Measurements from ENCODE around the gene NXPH3.

The NXPH3 gene

DNA sequence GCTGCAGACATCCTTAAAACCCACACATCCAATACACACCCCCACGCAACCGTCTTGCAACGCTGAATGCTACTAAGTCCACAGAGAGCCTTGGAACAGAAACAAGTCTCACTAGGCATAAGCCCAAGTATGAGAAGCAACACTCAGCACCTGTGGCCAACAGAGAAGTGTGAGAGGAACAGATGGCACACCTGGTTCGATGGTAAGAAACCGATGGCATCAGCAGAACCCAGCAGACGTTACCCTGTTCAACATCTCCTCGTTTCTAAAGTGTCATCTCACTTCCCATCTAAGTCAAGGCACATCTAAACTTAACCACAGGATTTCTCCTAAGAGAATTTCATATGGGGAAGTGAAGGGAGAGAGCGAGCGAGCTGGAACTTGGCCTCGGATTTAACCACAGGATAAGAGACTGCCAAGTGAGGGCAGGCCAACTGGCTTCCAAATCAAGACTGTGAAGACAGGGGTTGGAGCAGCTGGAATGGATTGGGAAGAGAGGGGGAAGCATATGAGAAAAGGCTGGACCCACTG is 41.0 kb downstream of the NXPH3 start:
- no peak overlapping the region for H3K4me3 ChIP-seq (ENCODE audit: low read depth, low read length)
- TF ChIP-seq, protein P1, sequence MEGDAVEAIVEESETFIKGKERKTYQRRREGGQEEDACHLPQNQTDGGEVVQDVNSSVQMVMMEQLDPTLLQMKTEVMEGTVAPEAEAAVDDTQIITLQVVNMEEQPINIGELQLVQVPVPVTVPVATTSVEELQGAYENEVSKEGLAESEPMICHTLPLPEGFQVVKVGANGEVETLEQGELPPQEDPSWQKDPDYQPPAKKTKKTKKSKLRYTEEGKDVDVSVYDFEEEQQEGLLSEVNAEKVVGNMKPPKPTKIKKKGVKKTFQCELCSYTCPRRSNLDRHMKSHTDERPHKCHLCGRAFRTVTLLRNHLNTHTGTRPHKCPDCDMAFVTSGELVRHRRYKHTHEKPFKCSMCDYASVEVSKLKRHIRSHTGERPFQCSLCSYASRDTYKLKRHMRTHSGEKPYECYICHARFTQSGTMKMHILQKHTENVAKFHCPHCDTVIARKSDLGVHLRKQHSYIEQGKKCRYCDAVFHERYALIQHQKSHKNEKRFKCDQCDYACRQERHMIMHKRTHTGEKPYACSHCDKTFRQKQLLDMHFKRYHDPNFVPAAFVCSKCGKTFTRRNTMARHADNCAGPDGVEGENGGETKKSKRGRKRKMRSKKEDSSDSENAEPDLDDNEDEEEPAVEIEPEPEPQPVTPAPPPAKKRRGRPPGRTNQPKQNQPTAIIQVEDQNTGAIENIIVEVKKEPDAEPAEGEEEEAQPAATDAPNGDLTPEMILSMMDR (IDR thresholded peaks at IDR 0.05; ENCODE audit: borderline replicate concordance, insufficient read depth, low read depth, low read length), result no peak

DNA sequence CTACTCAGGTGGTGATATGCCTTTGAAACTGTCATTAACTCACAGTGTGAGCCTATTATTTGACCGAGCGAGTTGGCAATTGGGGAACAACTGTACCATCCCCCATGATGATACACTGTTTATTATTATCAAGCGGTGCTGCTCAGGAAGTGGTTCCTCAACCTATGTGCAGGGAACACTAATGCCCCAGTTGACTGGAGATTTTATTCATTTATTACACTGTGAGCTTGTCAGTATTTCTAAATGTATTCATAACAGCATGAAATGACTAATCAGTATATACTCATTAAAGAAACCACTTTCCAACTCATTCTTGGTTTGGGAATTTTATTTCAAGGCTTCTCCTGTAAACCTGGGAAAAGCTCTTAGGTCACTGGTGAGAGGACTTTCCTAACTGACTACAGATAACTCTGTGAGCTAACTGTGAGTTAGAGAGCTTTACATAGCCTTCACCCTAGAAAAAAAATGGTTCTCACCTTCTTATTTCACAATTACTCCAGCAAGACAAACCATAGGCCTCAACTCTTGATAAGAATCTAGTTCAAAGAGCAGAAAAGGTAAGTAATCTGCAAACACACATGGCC is 42.4 kb downstream of the NXPH3 start:
- no peak overlapping the region for H3K4me3 ChIP-seq (ENCODE audit: low read depth, low read length)
- TF ChIP-seq, protein P1 (IDR thresholded peaks at IDR 0.05; ENCODE audit: borderline replicate concordance, insufficient read depth, low read depth, low read length), result no peak

DNA sequence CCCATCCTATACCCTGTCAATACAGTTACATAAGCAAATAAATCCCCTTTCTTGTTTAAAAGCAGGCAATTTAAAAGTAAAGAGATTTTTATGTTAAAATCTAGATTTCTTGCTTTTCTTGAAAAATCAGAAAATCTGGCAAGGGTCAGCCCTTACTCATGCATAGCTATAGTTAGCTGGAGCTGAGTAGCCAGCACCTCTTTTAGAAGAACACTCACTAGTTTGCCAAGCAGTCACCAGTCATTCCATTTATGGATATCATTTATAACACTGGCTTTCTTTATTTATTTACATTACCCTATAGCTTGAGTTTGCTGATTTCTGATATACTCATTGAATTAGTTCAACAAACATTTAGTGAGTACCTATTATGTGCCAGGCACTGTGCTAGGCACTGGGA is 45.7 kb downstream of the NXPH3 start:
- no peak overlapping the region for H3K4me3 ChIP-seq (ENCODE audit: low read depth, low read length)
- TF ChIP-seq, protein P1 (IDR thresholded peaks at IDR 0.05; ENCODE audit: borderline replicate concordance, insufficient read depth, low read depth, low read length), result no peak

DNA sequence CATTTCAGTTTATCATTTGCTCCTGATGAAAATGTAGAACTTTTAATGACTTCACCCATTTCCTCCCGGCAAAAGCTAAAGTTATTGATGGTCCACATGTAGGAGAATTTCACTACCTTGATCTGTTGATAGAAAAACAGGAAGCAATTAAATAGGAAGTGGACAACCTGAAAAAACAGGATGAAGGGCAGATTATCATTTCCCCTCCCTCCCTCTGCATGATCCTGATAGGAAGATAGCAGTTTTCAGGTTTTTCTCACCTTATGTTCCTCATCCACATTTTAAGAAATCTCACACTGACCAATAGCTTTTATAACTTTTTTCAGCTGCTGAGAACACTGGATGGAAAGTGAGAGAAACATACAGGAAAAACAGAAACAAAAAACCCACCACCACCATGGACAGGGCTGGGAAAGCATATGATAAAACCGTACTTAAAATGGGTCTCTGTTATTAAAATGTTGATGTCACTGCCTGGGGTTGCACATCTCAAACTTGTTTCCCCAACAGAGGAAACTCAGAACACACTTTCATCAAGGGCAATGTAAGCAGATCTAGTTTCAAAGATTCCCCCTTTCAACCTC is 46.4 kb downstream of the NXPH3 start:
- TF ChIP-seq, protein P1 (IDR thresholded peaks at IDR 0.05; ENCODE audit: borderline replicate concordance, insufficient read depth, low read depth, low read length), result no peak
- H3K4me3 ChIP-seq (ENCODE audit: low read depth, low read length), result no peak overlapping the region

DNA sequence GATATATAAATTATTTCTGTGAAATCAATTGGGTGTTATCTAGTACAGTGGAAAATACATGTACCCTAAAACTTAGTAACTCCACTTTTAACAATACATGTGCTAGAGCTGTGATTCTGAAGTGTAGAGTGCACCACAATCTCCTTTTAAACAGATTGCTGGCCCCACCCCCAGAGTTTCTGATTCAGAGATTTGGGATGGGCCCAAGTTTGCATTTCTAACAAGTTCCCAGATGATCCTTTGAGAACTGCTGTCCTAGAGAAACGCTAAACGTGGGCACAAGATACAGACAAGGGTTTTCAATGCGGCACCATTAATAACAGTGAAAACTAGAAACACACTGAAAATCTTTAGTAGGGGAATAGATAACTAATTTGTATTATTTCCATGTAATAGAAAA is 49.2 kb downstream of the NXPH3 start:
- H3K4me3 ChIP-seq (ENCODE audit: low read depth, low read length), result no peak overlapping the region
- TF ChIP-seq, protein P1 (IDR thresholded peaks at IDR 0.05; ENCODE audit: borderline replicate concordance, insufficient read depth, low read depth, low read length), result no peak

DNA sequence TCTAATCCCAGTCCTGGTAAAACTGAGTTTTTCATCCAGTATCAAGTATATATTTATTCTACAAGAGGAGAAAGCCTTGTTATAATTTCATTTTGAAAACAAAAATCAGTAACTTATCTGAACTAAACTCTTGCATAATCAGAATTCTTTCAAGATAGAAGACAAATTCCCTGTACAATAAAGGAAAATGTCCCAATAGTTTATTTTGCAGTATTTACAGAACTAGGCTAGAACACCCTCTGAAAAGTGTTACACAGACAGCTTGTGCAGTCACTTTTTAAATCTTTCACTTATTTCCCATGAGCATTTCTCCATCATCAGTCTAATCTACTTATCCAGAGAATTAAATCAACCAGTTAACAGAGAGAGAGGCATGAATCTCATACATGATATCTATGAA is 53.8 kb downstream of the NXPH3 start:
- no peak overlapping the region for H3K4me3 ChIP-seq (ENCODE audit: low read depth, low read length)
- TF ChIP-seq, protein P1 (IDR thresholded peaks at IDR 0.05; ENCODE audit: borderline replicate concordance, insufficient read depth, low read depth, low read length), result no peak

Measured in GM12875 (cell line).